PC-9 (cell line): ENCODE measurements around the gene DIAPH3. TPM values are rescaled to one million over a fixed set of nuclear protein-coding genes. Genes with fewer than 3 reads are reported as not detected.

Experiments
- BruUV-seq: library from RNA; stranded (reverse); fragments of 400-500 nt; replicated peaks from 2 replicates; lab custom pipeline; 2021; lab: Mats Ljungman, UMichigan
- CTCF ChIA-PET: fragments of 300-600 bp; sonication (Branson Sonifier 250); formaldehyde crosslinking; loops from one replicate; lab custom pipeline; 2022; ENCODE audit warnings: antibody characterized with exemption; lab: Charles Lee
- POLR2A ChIA-PET: fragments of 300-600 bp; sonication (Branson Sonifier 250); formaldehyde crosslinking; loops from one replicate; lab custom pipeline; 2022; ENCODE audit warnings: antibody characterized with exemption; ENCODE audit not compliant: unreplicated experiment; lab: Charles Lee
- DNase-seq, 2 experiments: peaks; one replicate each; pipeline versions ENCODE4 v3.0.0 to v3.0.0-alpha.2; 2015 to 2022; ENCODE audit warnings: mixed read lengths in 1 of 2
- H2AFZ ChIP-seq: fragments of 200-600 bp; sonication (generic); 2 replicates; pipeline ENCODE4 v1.8.1; 2017; ENCODE audit warnings: antibody characterized with exemption
- H3F3A ChIP-seq: fragments of 200-600 bp; sonication (generic); 2 replicates; pipeline ENCODE4 v1.8.1; 2017; ENCODE audit warnings: antibody characterized with exemption, mild to moderate bottlenecking, low read depth; ENCODE audit not compliant: insufficient read depth
- H3K27ac ChIP-seq: fragments of 200-600 bp; sonication (generic); 2 replicates; pipeline ENCODE4 v1.6.1; 2016; ENCODE audit warnings: mixed run types
- H3K27me3 ChIP-seq: fragments of 200-600 bp; sonication (generic); 2 replicates; pipeline ENCODE4 v1.6.1; 2016; ENCODE audit warnings: low read depth, mixed run types; ENCODE audit not compliant: insufficient read depth
- H3K36me3 ChIP-seq: fragments of 200-600 bp; sonication (generic); 2 replicates; pipeline ENCODE4 v1.6.1; 2016; ENCODE audit warnings: low read depth, mixed run types
- H3K4me1 ChIP-seq: fragments of 200-600 bp; sonication (generic); replicated peaks from 2 replicates; pipeline ENCODE4 v1.6.1; 2016; ENCODE audit warnings: mixed run types; ENCODE audit not compliant: insufficient read depth
- H3K4me2 ChIP-seq: fragments of 200-600 bp; sonication (generic); 2 replicates; pipeline ENCODE4 v1.6.1; 2017; ENCODE audit warnings: mixed run types
- H3K4me3 ChIP-seq: fragments of 200-600 bp; sonication (generic); 2 replicates; pipeline ENCODE4 v1.6.1; 2016; ENCODE audit warnings: mixed run types
- H3K79me2 ChIP-seq: fragments of 200-600 bp; sonication (generic); 2 replicates; pipeline ENCODE4 v1.6.1; 2017; ENCODE audit warnings: low read depth, mixed run types
- H3K9me2 ChIP-seq: fragments of 200-600 bp; sonication (generic); 2 replicates; pipeline ENCODE4 v1.8.1; 2017; ENCODE audit warnings: mild to moderate bottlenecking; ENCODE audit not compliant: insufficient read depth
- H3K9me3 ChIP-seq: fragments of 200-600 bp; sonication (generic); 2 replicates; pipeline ENCODE4 v1.8.1; 2016; ENCODE audit warnings: low read depth; ENCODE audit not compliant: insufficient read depth
- H4K20me1 ChIP-seq: fragments of 200-600 bp; sonication (generic); 2 replicates; pipeline ENCODE4 v1.8.1; 2017; ENCODE audit not compliant: insufficient read depth
- CTCF ChIP-seq: fragments of 200-600 bp; sonication (generic); conservative IDR thresholded peaks from 2 replicates; pipeline ENCODE4 v1.6.1; 2017; ENCODE audit warnings: mixed run types, antibody characterized with exemption, mild to moderate bottlenecking, moderate library complexity
- EZH2 ChIP-seq: fragments of 200-600 bp; sonication (generic); IDR thresholded peaks from 2 replicates; pipeline ENCODE4 v1.8.0; 2017; ENCODE audit warnings: antibody characterized with exemption, low read depth
- intact Hi-C: fragments of 100-400 bp; cut with micrococcal nuclease; formaldehyde crosslinking; loops from one replicate; pipeline ENCODE4 v1.10.0; 2022; ENCODE audit not compliant: unreplicated experiment
- total RNA-seq: library from RNA; stranded (reverse); gene quantifications from 2 replicates; pipeline ENCODE4 v1.2.3, GENCODE V29; 2021

The DIAPH3 gene
- total RNA-seq, 1 experiment from 2014 or later = 39.3 TPM

- ChIA-PET CTCF (interaction anchor here (0.7 kb wide), 1 partner anchor 51 kb away, joined by 5 read pairs; no protein-coding TSS in a partner anchor), POLR2A (no interaction called here)
Observed at GRCh38 chr13:59883885-59884284, 279.8 kb downstream of the DIAPH3 start.

GRCh38 chr13:59880468-59880867 is 283.3 kb downstream of the DIAPH3 start:
- Histone ChIP-seq H3K9me2 (no peaks in the 10 kb centered on the region), H3K4me3 (no peak overlapping the region), H3K4me1 (no peaks in the 10 kb centered on the region), H3K27ac (no peak overlapping the region), H3K27me3 (no peaks in the 10 kb centered on the region), H3F3A (no peaks in the 10 kb centered on the region), H4K20me1 (no peaks in the 10 kb centered on the region), H3K79me2 (no peaks in the 10 kb centered on the region), H3K4me2 (no peak overlapping the region), H2AFZ (no peak overlapping the region), H3K9me3 (no peaks in the 10 kb centered on the region), H3K36me3 (no peaks in the 10 kb centered on the region)
- BruUV-seq = no TSS peak
- CTCF ChIA-PET = no interaction called here
- no peak for DNase-seq
- POLR2A ChIA-PET = no interaction called here
- intact Hi-C loops = no loop called here
- TF ChIP-seq CTCF (no peak), EZH2 (no peak)

More at GRCh38 chr13:59883885-59884284, 279.8 kb downstream of the DIAPH3 start:
- Histone ChIP-seq H3K9me2 (no peaks in the 10 kb centered on the region), H3K36me3 (no peaks in the 10 kb centered on the region), H3K4me3 (no peak overlapping the region), H4K20me1 (no peaks in the 10 kb centered on the region), H3K4me2 (no peak overlapping the region), H3K79me2 (no peaks in the 10 kb centered on the region), H3K4me1 (no peaks in the 10 kb centered on the region), H3F3A (no peaks in the 10 kb centered on the region), H3K27ac (no peak overlapping the region), H3K9me3 (no peaks in the 10 kb centered on the region), H3K27me3 (no peaks in the 10 kb centered on the region), H2AFZ (no peak overlapping the region)
- intact Hi-C loops = no loop called here
- TF ChIP-seq EZH2 (no peak), CTCF (no peak)
- no peak for DNase-seq
- BruUV-seq = no TSS peak

- H3K9me2 ChIP-seq = no peaks in the 10 kb centered on the region
- no peaks in the 10 kb centered on the region for H4K20me1 ChIP-seq
- no peak overlapping the region for H3K27ac ChIP-seq
- no peak overlapping the region for H2AFZ ChIP-seq
- no peaks in the 10 kb centered on the region for H3K27me3 ChIP-seq
- POLR2A ChIA-PET = no interaction called here
- H3K4me1 ChIP-seq = no peaks in the 10 kb centered on the region
- H3K36me3 ChIP-seq = no peaks in the 10 kb centered on the region
- intact Hi-C loops = no loop called here
- CTCF ChIA-PET = no interaction called here
- no peak overlapping the region for H3K4me2 ChIP-seq
- no peaks in the 10 kb centered on the region for H3K79me2 ChIP-seq
- TF ChIP-seq CTCF (no peak), EZH2 (no peak)
- H3F3A ChIP-seq = no peaks in the 10 kb centered on the region
- no peak overlapping the region for H3K4me3 ChIP-seq
- H3K9me3 ChIP-seq = no peaks in the 10 kb centered on the region
- BruUV-seq = no TSS peak
- DNase-seq = no peak
Observed at GRCh38 chr13:59879281-59879680, 284.4 kb downstream of the DIAPH3 start.
